Gastrocnemius medialis (tissue), 4 donors: ENCODE results near the gene PLPP7. TPM values are rescaled to one million over a fixed set of nuclear protein-coding genes. Genes with fewer than 3 reads are reported as not detected.

Experiments
- ATAC-seq, 2 donors: fragments of 150-250 bp; one replicate each; pipeline ENCODE4 v1.9.1; 2016
- DNase-seq, 2 donors: peaks; one replicate each; pipeline ENCODE4 v3.0.0-alpha.2; 2019
- H3K27ac ChIP-seq, 4 donors: fragments of 200-600 bp; sonication (generic); 1 replicate in 1 of 4; 2 replicates in 3 of 4; pipeline ENCODE4 v1.5.1; 2016 to 2018; ENCODE audit warnings: mild to moderate bottlenecking in 2 of 4, moderate library complexity in 1 of 4
- H3K27me3 ChIP-seq, 3 donors: fragments of 200-600 bp; sonication (generic) in 2 of 3; 1 replicate in 1 of 3; 2 replicates in 2 of 3; pipeline versions ENCODE4 v1.5.1 to v1.6.0; 2016 to 2019; ENCODE audit warnings: mild to moderate bottlenecking in 1 of 3, moderate library complexity in 1 of 3
- H3K36me3 ChIP-seq, 2 donors: fragments of 200-600 bp; sonication (generic) in 1 of 2; one replicate each; pipeline ENCODE4 v1.5.1; 2017 to 2018
- H3K4me1 ChIP-seq, 2 donors: fragments of 200-600 bp; sonication (generic) in 1 of 2; one replicate each; pipeline ENCODE4 v1.5.1; 2016 to 2017; ENCODE audit warnings: mild to moderate bottlenecking in 2 of 2
- H3K4me3 ChIP-seq, 4 donors: fragments of 200-600 bp; sonication (generic) in 3 of 4; 1 replicate in 1 of 4; 2 replicates in 3 of 4; pipeline ENCODE4 v1.5.1; 2016 to 2019; ENCODE audit warnings: mild to moderate bottlenecking in 2 of 4
- H3K9me3 ChIP-seq, 3 donors: fragments of 200-600 bp; sonication (generic) in 2 of 3; 1 replicate in 1 of 3; 2 replicates in 2 of 3; pipeline ENCODE4 v1.5.1; 2016 to 2019
- CTCF ChIP-seq, 5 experiments: fragments of 450-650 bp in 3 of 5; fragments of 200-600 bp in 2 of 5; sonication (generic) in 2 of 5; IDR thresholded peaks in 4 of 5; conservative IDR thresholded peaks in 1 of 5; 1 replicate in 4 of 5; 2 replicates in 1 of 5; pipeline ENCODE4 v1.5.1; 2016 to 2019; ENCODE audit warnings: antibody characterized with exemption in 5 of 5, mild to moderate bottlenecking in 3 of 5, moderate library complexity in 3 of 5
- POLR2A ChIP-seq, 2 donors: fragments of 450-650 bp; IDR thresholded peaks; one replicate each; pipeline ENCODE4 v1.6.1; 2017; ENCODE audit warnings: antibody characterized with exemption in 2 of 2, mild to moderate bottlenecking in 2 of 2, moderate library complexity in 2 of 2
- in situ Hi-C, 4 donors: fragments of 200-750 bp; cut with MboI; loops; one replicate each; pipeline versions ENCODE4 v1.15.0 to v1.8.0; 2017; ENCODE audit warnings: low sequenced_read_pairs in 4 of 4
- intact Hi-C: fragments of 100-400 bp; cut with DNase I; formaldehyde crosslinking; loops from one replicate; pipeline ENCODE4 v1.15.1; 2023; ENCODE audit warnings: low total_unique reads
- total RNA-seq, 4 donors: library from RNA; depleted of rRNA; stranded (reverse); fragments of >200 nt; gene quantifications; one replicate each; pipeline versions ENCODE4 v1.1.0 to v1.2.3, GENCODE V29; 2016

Gene PLPP7
- total RNA-seq, 4 donors from 2014 or later: 110 to 395 (median 184) TPM

GRCh38 chr9:131291795-131292315, 2.3 kb downstream of the PLPP7 start:
- Histone ChIP-seq H3K36me3 (no peaks in the 10 kb centered on the region), H3K27me3 (no peaks in the 10 kb centered on the region), H3K9me3 (no peaks in the 10 kb centered on the region), H3K27ac (peak overlapping the region; percentile 96 to 100 (median 98)), H3K4me3 (peak overlapping the region in 3 of 4 donors; percentile 62 to 80 (median 72)), H3K4me1 (peaks cover 69 to 83% of the 10 kb centered on the region in 2 donors)
- ATAC-seq: no peak
- TF ChIP-seq POLR2A (IDR thresholded peaks at IDR 0.05) (no peak), CTCF (IDR thresholded peaks at IDR 0.05 in 4 of 5, conservative IDR thresholded peaks at IDR 0.05 in 1 of 5) (no peak)
- intact Hi-C loops: no loop called here
- peak in 1 of 2 donors; percentile 50 for DNase-seq
- in situ Hi-C loops: no loop called here

- ATAC-seq (no peak), DNase-seq (no peak)
- peaks cover 69 to 83% of the 10 kb centered on the region in 2 donors for H3K4me1 ChIP-seq
- H3K27ac ChIP-seq: peak overlapping the region; percentile 96 to 100 (median 98)
- no peak for TF ChIP-seq POLR2A (IDR thresholded peaks at IDR 0.05)
- TF ChIP-seq CTCF (IDR thresholded peaks at IDR 0.05 in 4 of 5, conservative IDR thresholded peaks at IDR 0.05 in 1 of 5): no peak
- no peaks in the 10 kb centered on the region for H3K36me3 ChIP-seq
- no peak overlapping the region for H3K4me3 ChIP-seq
- no peaks in the 10 kb centered on the region for H3K9me3 ChIP-seq
- intact Hi-C loops: no loop called here
- in situ Hi-C loops: no loop called here
- H3K27me3 ChIP-seq: no peaks in the 10 kb centered on the region
These were observed 3.4 kb downstream of the PLPP7 start for GRCh38 chr9:131292937-131293336.

GRCh38 chr9:131296460-131296859, 6.9 kb downstream of the PLPP7 start:
- in situ Hi-C loops (no loop called here), intact Hi-C loops (loop anchor here (5.0 kb wide), 1 partner anchor 41 kb away; no protein-coding TSS in a partner anchor)
- Histone ChIP-seq H3K36me3 (no peaks in the 10 kb centered on the region), H3K27ac (peak overlapping the region; percentile 96 to 100 (median 98)), H3K4me3 (no peak overlapping the region), H3K27me3 (no peaks in the 10 kb centered on the region), H3K9me3 (no peaks in the 10 kb centered on the region), H3K4me1 (peaks cover 74 to 87% of the 10 kb centered on the region in 2 donors)
- ATAC-seq (no peak), DNase-seq (no peak)
- TF ChIP-seq POLR2A (IDR thresholded peaks at IDR 0.05) (no peak), CTCF (IDR thresholded peaks at IDR 0.05 in 4 of 5, conservative IDR thresholded peaks at IDR 0.05 in 1 of 5) (no peak)

- DNase-seq (no peak), ATAC-seq (no peak)
- Histone ChIP-seq H3K4me1 (peaks cover 70 to 84% of the 10 kb centered on the region in 2 donors), H3K36me3 (no peaks in the 10 kb centered on the region), H3K27ac (peak overlapping the region; percentile 96 to 100 (median 98)), H3K9me3 (no peaks in the 10 kb centered on the region), H3K4me3 (no peak overlapping the region), H3K27me3 (no peaks in the 10 kb centered on the region)
- in situ Hi-C loops (no loop called here), intact Hi-C loops (loop anchor here (5.0 kb wide), 1 partner anchor 40 kb away; no protein-coding TSS in a partner anchor)
- TF ChIP-seq CTCF (IDR thresholded peaks at IDR 0.05 in 4 of 5, conservative IDR thresholded peaks at IDR 0.05 in 1 of 5) (no peak), POLR2A (IDR thresholded peaks at IDR 0.05) (no peak)
These were observed 7.5 kb downstream of the PLPP7 start for GRCh38 chr9:131296906-131297500.
